HG03469 (cell line): ENCODE data around the gene CSAG3.

Source experiments
- ATAC-seq: cut with Tn5 transposase; IDR thresholded peaks from one replicate; pipeline ENCODE4 v1.9.1; 2021; ENCODE audit warnings: mild to moderate bottlenecking, moderate library complexity, moderate number of reproducible peaks; ENCODE audit not compliant: unreplicated experiment

The CSAG3 gene

GRCh38 chrX:152806035-152806434 lies 47.0 kb downstream of the CSAG3 start:
- no peak for ATAC-seq
